GM11168 (cell line): ENCODE results near the gene SOWAHC.
"Not testable (repeated sequence)": the region's sequence is repeated elsewhere in the genome, so short reads cannot be mapped to it uniquely, and the experiment has no call there.

Experiments
- in situ Hi-C: fragments of 300-500 bp; cut with MboI; formaldehyde crosslinking; loops from one replicate; pipeline ENCODE4 v1.12.0; 2022; ENCODE audit warnings: low sequenced_read_pairs; ENCODE audit not compliant: unreplicated experiment

SOWAHC gene

DNA sequence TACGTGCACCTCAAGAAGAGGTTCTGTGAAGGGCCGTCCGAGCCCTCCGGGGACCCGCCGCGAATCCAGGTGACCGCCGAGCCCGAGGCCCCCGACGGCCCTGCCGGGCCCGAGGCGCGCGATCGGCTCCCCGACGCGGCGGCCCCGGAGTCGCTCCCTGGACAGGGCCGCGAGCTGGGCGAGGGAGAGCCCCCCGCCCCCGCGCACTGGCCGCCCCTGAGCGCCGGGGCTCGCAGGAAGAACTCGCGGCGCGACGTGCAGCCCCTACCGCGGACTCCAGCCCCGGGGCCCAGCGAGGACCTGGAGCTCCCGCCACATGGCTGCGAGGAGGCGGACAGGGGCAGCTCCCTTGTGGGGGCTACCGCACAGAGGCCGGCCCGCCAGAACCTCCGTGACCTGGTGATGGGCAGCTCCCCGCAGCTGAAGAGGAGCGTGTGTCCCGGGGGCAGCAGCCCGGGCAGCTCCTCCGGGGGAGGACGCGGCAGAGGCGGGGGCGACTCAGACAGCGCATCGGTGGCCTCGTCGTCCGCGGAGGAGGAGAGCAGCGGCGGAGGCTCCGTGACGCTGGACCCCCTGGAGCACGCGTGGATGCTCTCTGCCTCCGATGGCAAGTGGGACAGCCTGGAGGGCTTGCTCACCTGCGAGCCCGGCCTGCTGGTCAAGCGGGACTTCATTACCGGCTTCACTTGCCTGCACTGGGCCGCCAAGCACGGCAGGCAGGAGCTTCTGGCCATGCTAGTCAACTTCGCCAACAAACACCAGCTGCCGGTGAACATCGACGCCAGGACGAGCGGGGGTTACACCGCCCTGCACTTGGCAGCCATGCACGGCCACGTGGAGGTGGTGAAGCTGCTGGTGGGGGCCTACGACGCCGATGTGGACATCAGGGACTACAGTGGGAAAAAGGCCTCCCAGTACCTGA, 812 bp downstream of the SOWAHC start:
- in situ Hi-C loops: no loop called here

DNA sequence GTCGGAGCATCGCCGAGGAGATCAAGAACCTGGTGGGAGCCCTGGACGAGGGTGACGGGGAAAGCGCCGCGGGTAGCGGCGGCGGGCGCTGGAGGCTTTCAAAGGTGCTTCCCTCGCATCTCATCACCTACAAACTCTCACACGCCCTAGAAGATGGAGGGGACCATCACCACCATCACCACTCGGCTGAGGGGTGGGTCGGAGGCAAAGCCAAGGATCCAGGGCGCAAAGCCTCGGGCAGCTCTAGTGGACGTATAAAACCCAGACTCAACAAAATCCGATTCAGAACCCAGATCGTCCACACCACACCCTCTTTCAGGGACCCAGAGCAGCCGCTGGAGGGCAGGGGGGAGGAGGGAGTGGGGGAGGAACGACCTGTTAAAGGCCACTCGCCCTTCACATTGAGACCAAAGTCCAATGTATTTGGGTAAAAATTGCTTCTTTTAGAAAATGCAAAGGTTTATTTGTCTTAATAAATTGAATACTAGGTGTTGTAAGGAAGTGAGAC, 1.5 kb downstream of the SOWAHC start:
- in situ Hi-C loops: no loop called here

DNA sequence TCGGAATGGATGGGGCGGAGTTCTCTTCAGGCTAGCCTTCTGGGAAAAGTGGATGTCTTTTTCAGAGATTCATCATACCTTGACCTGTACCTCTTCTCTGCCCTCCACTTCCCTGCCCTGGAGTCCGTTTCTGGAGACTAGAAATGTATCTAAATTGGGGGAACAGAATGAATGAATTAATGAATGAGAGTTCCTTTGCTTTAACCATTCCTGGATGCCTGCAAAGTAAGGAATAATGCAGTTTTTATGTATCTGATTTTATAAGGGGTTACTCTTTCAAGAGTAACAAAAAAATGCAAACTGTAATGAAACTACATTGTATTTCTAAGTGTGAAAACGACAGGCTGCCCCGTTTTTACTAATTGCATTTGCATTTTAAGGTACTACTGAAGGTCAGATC, 2.0 kb downstream of the SOWAHC start:
- in situ Hi-C loops: no loop called here

DNA sequence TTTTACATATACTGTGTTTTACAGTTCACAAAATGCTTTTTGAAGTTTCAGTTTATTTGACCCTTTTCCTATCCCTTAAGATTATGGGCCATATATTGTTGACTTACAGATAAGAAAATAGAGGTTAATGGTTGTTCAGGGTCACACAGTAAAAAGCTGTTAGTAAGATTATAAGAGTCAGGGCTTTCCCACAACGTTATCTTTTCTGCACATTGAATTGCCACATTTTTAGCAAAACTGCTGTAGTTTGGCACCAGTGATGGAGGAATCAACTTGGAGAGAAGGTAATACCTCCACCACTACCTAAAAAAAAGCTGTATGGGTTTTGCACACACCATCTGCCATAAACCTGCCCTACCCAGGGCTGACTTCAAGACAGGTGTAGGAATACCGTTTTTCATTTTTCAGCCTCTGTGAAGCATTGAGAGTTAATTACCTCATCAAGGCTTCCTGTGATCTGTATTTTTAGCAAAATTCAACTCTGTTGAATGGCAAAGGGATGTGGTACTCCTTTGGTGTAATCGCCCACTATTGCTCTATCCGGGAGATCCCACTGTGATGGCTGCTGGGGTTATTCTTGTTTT, 5.0 kb downstream of the SOWAHC start:
- in situ Hi-C loops: no loop called here

GRCh38 chr2:109623297-109623696, 9.1 kb downstream of the SOWAHC start:
- in situ Hi-C loops: no loop called here

DNA sequence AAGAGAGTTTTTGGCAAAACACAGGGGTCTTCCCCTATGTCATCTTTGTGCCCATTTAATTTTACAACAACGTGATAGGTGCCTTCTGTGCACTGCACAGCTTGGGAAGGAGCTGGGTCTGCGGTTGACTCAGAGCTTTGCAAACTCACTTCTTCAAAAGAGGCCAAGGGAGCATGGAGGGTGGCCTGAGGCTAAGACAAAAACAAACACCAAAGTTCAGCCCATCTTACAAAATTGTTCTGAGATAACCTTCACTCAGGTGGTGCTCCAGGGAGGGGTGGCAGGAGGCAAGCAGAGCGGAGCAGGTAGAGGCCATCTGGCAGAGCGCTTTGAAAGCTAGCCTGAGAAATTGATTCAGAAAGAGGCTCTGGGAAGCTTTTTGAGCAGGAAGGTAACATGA, 9.8 kb downstream of the SOWAHC start:
- in situ Hi-C loops: no loop called here

DNA sequence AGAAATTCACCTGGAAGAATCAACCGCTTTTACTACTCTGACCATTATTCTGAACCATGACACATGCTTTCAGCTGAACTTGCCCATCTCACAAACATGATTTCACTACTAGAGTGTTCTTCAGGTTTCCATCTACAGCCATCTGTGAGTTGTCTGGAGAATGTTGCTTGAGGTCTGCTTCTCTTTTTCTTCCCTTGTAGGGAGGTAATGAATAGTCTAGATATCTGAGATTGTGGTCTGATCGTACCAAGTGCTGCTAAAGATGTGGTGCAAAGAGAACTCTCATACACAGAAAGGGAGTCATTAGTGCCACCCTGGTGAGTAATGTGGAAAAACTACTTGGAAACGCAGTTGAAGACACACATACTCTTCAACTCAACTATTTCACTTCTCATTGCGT, 10.2 kb downstream of the SOWAHC start:
- in situ Hi-C loops: no loop called here

GRCh38 chr2:109628321-109628720, 14.2 kb downstream of the SOWAHC start:
- in situ Hi-C loops: not testable (repeated sequence)

- in situ Hi-C loops: no loop called here
These were observed 15.7 kb downstream of the SOWAHC start for GRCh38 chr2:109629867-109630266.

- in situ Hi-C loops: no loop called here
These were observed 16.6 kb downstream of the SOWAHC start for GRCh38 chr2:109630441-109631430.

DNA sequence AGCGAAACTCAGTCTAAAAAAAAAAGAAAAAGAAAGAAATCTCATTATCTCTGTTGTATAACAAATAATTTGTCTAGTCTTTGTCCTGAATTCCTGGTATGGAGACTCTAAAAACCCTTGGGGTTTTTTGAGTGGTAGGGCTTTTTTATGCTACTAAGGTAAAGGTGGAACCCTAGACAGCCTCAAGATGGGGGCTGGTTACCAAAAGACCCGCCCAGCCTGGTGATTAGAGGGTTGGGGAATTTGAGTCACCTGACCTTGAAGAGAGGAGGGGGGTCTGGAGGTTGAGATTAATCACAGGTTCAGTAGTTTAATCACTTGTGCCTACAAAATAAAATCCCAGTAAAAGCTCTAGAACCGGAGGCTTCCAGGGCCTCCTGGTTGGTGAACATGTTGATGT, 17.6 kb downstream of the SOWAHC start:
- in situ Hi-C loops: no loop called here

DNA sequence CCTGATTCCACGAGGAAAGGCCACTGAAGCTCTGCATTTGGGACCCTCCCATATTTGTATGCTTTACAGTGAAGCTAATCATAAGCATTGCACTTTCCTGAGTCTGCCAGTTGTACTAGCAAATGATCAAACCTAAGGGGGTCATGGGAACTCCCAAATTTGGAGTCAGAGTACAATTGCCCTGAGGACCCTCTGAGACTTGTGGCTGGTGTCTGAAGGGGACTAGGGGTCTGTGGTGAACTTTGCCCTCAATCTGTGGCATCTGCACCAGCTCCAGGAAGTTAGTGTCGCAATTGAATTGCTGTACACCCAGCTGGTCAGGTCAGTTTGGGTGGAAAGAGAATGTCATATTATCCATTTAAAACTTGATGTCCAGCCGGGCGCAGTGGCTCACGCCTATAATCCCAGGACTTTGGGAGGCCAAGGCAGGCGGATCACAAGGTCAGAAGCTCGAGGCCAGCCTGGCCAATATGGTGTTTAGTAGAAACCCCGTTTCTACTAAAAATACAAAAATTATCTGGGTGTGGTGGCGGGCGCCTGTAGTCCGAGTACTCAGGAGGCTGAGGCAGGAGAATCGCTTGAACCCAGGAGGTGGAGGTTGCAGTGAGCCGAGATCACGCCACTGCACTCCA, 18.1 kb downstream of the SOWAHC start:
- in situ Hi-C loops: no loop called here

- in situ Hi-C loops: no loop called here
These were observed 19.3 kb downstream of the SOWAHC start for GRCh38 chr2:109633284-109633961.

DNA sequence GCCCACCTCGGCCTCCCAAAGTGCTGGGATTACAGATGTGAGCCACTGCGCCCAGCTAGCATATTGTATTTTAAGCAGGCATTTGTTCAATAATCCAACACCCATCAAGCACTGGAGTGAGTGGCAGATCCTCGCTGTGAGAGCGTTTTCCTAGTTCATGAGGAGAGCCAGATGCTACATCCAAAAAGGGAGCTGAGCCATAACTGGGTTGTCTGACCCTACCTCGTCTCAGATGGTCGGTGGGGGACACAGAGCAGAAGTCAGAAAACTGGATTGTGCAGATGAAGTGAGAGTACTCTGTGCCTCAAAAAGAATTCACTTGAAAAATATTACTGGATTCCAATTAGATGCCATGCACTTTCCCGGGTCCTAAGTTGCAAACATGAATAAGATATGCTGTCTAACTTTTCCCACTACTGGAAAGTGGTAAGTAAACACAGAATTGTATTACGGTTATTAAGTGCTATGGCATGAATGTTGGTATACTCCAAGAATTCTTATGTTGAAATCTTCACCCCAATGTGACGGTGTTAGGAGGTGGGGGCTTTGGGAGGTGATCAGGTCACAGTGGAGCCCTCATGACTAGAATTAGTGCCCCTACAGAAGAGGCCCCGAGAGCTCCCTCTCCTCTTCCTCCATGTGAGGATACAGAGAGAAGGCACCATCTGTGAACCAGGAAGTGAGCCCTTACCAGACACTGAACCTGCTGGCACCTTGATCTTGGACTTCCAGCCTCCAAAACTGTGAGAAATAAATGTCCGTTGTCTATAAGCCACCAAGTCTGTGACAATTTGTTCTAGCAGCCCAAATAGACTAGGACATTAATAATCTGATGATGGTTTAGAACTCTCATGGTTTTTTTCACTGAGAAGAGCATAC, 21.5 kb downstream of the SOWAHC start:
- in situ Hi-C loops: no loop called here

DNA sequence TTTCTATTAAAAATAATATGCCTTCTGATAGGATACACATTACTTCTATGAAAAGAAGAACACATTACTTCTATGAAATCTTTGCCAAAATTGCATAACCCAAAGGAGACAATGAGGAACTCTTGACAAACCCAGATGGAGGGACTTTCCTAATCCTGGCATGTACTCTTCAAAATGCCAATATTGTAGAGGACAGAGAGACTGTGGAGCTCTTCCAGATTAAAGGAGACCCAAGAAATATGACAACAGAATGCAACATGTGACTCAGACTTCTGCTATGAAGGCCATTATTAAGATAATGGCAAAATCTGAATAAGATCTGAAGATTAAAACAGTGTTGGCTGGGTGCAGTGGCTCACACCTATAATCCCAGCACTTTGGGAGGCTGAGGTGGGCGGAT, 22.2 kb downstream of the SOWAHC start:
- in situ Hi-C loops: no loop called here

DNA sequence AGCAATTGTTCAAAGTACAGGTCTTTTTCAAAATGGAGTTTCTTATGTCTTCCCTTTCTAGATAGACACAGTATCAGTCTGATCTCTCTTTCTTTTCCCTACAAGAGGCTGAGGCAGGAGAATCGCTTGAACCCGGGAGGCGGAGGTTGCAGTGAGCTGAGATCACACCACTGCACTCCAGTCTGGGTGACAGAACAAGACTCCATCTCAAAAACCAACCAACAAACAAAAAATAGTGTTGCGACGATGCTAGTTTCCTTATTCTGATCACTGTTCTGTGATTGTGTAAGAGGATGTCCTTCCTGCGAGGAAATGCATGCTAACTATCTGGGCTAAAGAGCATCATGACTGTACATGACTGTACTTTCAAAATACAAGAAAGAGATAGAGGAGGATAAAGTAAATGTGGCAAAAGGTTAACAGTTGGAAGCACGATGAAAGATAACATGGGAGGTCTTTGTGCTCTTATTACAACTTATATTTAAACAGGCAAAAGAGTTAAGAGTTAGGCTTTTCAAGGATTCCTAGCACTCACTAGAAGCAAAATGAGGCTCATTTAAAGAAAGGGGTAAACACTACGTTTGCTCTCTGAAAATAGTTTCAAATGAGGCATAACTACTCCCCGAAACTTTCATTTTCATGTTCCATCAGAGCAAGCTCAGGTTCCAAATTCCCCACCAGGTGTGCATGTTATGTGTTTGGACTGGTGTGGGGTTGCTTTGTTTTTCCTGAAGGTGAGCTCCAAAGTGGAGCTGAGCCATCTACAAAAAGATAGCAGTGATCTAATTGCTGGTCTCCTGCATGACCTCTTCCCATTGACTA, 23.8 kb downstream of the SOWAHC start:
- in situ Hi-C loops: no loop called here

- in situ Hi-C loops: no loop called here
These were observed 24.6 kb downstream of the SOWAHC start for GRCh38 chr2:109638795-109639194.

DNA sequence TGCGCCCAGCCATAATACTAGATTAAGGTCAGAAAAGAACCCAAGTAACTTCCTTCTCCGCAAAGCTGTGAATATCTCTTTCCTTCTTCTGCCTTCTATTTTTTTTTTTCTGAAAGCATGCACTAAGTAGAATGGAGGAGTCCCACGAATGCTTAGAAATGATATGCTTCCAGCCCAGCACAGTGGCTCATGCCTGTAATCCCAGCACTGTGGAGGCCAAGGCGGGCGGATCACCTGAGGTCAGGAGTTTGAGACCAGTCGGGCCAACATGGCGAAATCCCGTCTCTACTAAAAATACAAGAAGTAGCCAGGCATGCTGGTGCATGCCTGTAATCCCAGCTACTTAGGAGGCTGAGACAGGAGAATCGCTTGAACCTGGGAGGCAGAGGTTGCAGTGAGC, 25.8 kb downstream of the SOWAHC start:
- in situ Hi-C loops: not testable (repeated sequence)
